ENCODE measurements around the gene DEPDC1.

DEPDC1 gene

GRCh38 chr1:68426594-68426993 lies 70.3 kb downstream of the DEPDC1 start:
- no peak overlapping the region for H3K4me3 ChIP-seq (ENCODE audit: low read length)
- DNase-seq (ENCODE audit: low read depth): no peak
- no peak for TF ChIP-seq CTCF (IDR thresholded peaks at IDR 0.05; ENCODE audit: insufficient read depth, low read depth, low read length, missing control alignments)
